ENCODE measurements around the gene ZBTB9. TPM values are rescaled to one million over a fixed set of nuclear protein-coding genes. Genes with fewer than 3 reads are reported as not detected.

The ZBTB9 gene, protein sequence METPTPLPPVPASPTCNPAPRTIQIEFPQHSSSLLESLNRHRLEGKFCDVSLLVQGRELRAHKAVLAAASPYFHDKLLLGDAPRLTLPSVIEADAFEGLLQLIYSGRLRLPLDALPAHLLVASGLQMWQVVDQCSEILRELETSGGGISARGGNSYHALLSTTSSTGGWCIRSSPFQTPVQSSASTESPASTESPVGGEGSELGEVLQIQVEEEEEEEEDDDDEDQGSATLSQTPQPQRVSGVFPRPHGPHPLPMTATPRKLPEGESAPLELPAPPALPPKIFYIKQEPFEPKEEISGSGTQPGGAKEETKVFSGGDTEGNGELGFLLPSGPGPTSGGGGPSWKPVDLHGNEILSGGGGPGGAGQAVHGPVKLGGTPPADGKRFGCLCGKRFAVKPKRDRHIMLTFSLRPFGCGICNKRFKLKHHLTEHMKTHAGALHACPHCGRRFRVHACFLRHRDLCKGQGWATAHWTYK
- total RNA-seq, result 10 to 100 TPM; 22.9 to 23.4 (median 22.9) TPM

DNA sequence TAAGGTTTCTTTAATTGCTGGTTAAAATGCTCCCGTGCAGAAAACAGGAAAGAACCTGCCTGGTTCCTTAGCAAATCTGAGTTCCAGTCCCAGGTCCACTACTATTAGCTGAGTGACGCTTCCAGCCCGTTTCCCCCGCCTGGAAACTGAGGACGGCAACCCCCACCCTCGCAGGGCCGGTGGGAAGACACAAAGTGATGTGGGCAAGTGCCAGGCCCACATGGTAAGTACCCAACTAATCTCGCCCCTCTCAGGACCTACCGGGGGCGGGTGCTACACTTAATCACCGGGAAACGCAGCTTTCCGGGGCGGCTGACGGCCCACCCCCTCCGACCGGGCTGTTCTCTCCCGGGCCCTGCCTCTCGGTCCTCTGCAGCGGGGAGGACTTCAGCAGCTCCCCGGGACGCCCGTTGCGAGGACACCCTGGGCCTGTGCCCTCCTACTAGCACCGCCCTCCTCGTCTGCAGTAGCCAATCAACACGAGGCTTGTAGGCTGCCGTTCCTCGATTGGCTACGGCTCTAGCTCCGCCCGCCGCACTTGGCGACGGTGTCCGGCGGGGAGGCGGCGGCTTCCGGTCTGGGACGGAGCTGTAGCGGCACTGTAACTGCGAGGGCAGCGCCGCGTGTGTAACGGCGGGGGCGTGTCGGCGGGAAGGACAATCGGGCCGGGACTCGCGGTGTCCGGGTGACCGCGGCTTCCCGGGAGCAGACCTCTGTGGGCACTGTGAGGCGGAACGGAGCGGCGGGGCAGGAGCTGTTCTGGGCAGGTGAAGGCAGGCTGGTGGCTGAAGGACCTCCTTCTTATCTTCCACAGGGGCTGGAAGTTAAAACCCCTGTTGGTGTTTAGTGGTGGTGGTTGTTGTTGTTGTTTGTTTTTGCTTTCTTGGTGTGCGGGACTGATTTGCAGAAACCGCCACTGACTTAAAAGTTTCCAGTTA lies at the start of gene ZBTB9:
Gene ZBTB9, plus strand, starts transcription at position 568 of the 938 bp plus-strand sequence. CDS start 525 bp downstream, outside the sequence.
- Mint-ChIP-seq H3K36me3 (ENCODE audit: insufficient read depth) (peaks cover 14% of the 10 kb centered on the region), H3K4me1 (ENCODE audit: low read depth) (peaks cover 25% of the 10 kb centered on the region), H3K9me3 (no peaks in the 10 kb centered on the region), H3K27me3 (ENCODE audit: low read depth) (no peaks in the 10 kb centered on the region), H3K4me3 (peak within 1 kb of the TSS; percentile 88)
- DNase-seq (peak; percentile 90), ATAC-seq (peak; percentile 99)

GRCh38 chr6:33404884-33405283 lies 49.5 kb upstream of the ZBTB9 start:
- Mint-ChIP-seq H3K27me3 (ENCODE audit: low read depth) (no peaks in the 10 kb centered on the region), H3K36me3 (ENCODE audit: insufficient read depth) (no peaks in the 10 kb centered on the region), H3K4me1 (ENCODE audit: low read depth) (peaks cover 15% of the 10 kb centered on the region), H3K4me3 (no peak overlapping the region), H3K9me3 (no peaks in the 10 kb centered on the region)
- DNase-seq, result no peak
- no peak for ATAC-seq

DNA sequence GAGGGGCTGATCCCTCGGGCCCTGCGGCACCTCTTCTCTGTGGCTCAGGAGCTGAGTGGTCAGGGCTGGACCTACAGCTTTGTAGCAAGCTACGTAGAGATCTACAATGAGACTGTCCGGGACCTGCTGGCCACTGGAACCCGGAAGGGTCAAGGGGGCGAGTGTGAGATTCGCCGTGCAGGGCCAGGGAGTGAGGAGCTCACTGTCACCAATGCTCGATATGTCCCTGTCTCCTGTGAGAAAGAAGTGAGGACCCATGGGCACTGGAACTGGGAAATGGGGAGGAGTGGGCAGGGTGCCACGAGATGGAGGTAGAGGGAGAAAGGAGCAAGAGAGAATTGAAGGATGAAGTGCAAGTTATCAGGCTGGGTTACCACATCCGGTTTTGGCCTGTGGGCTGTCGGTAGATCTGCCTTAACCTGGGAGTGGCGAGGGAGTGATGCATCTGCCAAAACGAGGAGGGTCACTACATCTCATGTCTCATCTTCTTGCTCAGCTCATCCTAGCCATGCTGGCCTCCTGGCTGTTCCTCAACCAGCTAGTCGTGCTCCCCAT lies 48.9 kb upstream of the ZBTB9 start:
- Mint-ChIP-seq H3K36me3 (ENCODE audit: insufficient read depth) (no peaks in the 10 kb centered on the region), H3K9me3 (no peaks in the 10 kb centered on the region), H3K4me1 (ENCODE audit: low read depth) (peaks cover 18% of the 10 kb centered on the region), H3K27me3 (ENCODE audit: low read depth) (no peaks in the 10 kb centered on the region), H3K4me3 (no peak overlapping the region)
- DNase-seq, result no peak
- no peak for ATAC-seq

GRCh38 chr6:33406126-33406525 lies 48.2 kb upstream of the ZBTB9 start:
- peaks cover 18% of the 10 kb centered on the region for H3K4me1 Mint-ChIP-seq (ENCODE audit: low read depth)
- H3K27me3 Mint-ChIP-seq (ENCODE audit: low read depth), result no peaks in the 10 kb centered on the region
- H3K9me3 Mint-ChIP-seq, result no peaks in the 10 kb centered on the region
- DNase-seq (no peak), ATAC-seq (no peak)
- no peaks in the 10 kb centered on the region for H3K36me3 Mint-ChIP-seq (ENCODE audit: insufficient read depth)
- no peak overlapping the region for H3K4me3 Mint-ChIP-seq

DNA sequence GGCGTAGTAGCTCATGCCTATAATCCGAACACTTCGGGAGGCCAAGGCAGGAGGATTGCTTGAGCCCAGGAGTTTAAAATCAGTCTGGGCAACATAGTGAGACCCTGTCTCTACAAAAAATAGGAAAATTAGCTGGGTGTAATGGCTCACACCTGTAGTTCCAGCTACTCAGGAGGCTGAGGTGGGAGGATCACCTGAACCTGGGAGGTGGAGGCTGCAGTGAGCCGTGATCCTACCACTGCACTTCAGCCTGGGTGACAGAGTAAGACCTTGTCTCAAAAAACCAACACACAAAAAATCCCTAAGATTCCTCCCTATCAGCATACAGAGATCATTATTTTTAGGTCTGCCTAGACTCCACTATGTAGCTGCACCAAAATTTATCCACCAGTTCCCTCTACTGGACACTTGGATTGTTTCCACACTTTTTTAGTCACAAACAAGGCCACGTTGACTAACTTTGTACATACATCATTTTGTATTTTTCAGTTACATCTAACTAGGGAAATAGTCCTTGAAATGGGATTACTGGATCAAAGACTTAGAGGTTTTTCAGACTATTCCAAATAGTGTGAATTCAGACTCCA lies 47.2 kb upstream of the ZBTB9 start:
- Mint-ChIP-seq H3K4me3 (no peak overlapping the region), H3K9me3 (no peaks in the 10 kb centered on the region), H3K36me3 (ENCODE audit: insufficient read depth) (no peaks in the 10 kb centered on the region), H3K4me1 (ENCODE audit: low read depth) (peaks cover 26% of the 10 kb centered on the region), H3K27me3 (ENCODE audit: low read depth) (no peaks in the 10 kb centered on the region)
- no peak for DNase-seq
- ATAC-seq, result no peak

GRCh38 chr6:33410050-33410710 lies 44.2 kb upstream of the ZBTB9 start:
- DNase-seq (peak; percentile 97), ATAC-seq (peak; percentile 88 to 90)
- H3K27me3 Mint-ChIP-seq (ENCODE audit: low read depth), result no peaks in the 10 kb centered on the region
- H3K4me1 Mint-ChIP-seq (ENCODE audit: low read depth), result peaks cover 46% of the 10 kb centered on the region
- H3K36me3 Mint-ChIP-seq (ENCODE audit: insufficient read depth), result peaks cover 10% of the 10 kb centered on the region
- H3K4me3 Mint-ChIP-seq, result peak overlapping the region; percentile 84
- H3K9me3 Mint-ChIP-seq, result no peaks in the 10 kb centered on the region

DNA sequence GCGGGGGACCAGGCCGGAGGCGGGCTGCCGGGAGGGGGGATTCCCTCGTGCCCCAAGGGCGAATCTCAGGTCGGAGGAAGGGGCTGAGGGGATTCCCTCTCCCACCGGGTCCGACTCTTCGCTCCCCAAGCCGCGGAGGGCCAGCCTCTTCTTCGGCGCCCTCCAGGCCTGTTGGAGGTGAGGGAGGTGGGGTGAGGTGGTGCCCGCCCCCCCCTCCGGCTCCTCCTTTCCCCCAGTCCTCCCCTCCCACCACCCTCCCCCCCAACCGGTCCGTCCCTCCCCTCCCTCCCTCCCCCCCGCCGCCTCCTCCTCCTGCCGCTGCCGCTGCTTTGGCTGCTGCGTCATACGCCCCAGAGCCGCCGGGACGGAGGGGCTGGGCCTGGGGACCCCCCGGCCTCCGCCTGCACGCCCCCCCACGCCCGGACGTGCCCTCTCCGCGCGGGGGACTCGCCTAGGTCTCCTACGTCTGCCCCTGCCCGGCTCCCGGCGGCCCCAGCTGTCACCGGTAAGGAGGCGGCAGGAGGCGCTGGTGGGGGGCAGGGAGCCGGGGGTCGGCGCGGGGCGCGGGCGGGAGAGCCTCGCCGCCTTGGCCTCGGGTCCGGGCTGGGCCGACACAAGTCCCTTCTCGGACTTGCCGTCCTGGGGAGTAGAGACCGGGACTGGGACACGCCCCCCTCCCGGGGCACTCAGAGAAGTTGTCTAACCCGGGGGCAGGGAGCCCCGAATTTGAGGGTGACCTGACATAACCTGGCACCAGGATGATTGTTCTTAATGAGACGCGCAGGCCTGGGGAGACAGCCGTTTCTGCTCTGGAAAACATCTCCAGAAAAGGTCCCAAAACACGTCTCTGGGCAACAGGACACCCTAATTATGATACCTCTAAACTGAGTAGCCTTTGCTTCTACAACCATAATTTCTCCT lies 43.4 kb upstream of the ZBTB9 start, which contains the start of gene PHF1:
Gene PHF1, plus strand, starts transcription at position 304 of the 921 bp plus-strand sequence. CDS start 1,250 bp downstream, outside the sequence.
- ATAC-seq (peak; percentile 61 to 64), DNase-seq (peak; percentile 75)
- Mint-ChIP-seq H3K9me3 (no peaks in the 10 kb centered on the region), H3K4me3 (peak within 1 kb of the TSS; percentile 84), H3K27me3 (ENCODE audit: low read depth) (no peaks in the 10 kb centered on the region), H3K36me3 (ENCODE audit: insufficient read depth) (peaks cover 13% of the 10 kb centered on the region), H3K4me1 (ENCODE audit: low read depth) (peaks cover 44% of the 10 kb centered on the region)

- DNase-seq (no peak), ATAC-seq (no peak)
- peaks cover 49% of the 10 kb centered on the region for H3K4me1 Mint-ChIP-seq (ENCODE audit: low read depth)
- peaks cover 13% of the 10 kb centered on the region for H3K36me3 Mint-ChIP-seq (ENCODE audit: insufficient read depth)
- H3K27me3 Mint-ChIP-seq (ENCODE audit: low read depth), result no peaks in the 10 kb centered on the region
- H3K9me3 Mint-ChIP-seq, result no peaks in the 10 kb centered on the region
- peak overlapping the region; percentile 78 for H3K4me3 Mint-ChIP-seq
These were observed 42.8 kb upstream of the ZBTB9 start for GRCh38 chr6:33411632-33412005.

- Mint-ChIP-seq H3K36me3 (ENCODE audit: insufficient read depth) (peaks cover 13% of the 10 kb centered on the region), H3K9me3 (no peaks in the 10 kb centered on the region), H3K27me3 (ENCODE audit: low read depth) (no peaks in the 10 kb centered on the region), H3K4me1 (ENCODE audit: low read depth) (peaks cover 56% of the 10 kb centered on the region), H3K4me3 (peak overlapping the region; percentile 78)
- DNase-seq, result no peak
- ATAC-seq, result no peak
These were observed 42.0 kb upstream of the ZBTB9 start for GRCh38 chr6:33412140-33413009.

DNA sequence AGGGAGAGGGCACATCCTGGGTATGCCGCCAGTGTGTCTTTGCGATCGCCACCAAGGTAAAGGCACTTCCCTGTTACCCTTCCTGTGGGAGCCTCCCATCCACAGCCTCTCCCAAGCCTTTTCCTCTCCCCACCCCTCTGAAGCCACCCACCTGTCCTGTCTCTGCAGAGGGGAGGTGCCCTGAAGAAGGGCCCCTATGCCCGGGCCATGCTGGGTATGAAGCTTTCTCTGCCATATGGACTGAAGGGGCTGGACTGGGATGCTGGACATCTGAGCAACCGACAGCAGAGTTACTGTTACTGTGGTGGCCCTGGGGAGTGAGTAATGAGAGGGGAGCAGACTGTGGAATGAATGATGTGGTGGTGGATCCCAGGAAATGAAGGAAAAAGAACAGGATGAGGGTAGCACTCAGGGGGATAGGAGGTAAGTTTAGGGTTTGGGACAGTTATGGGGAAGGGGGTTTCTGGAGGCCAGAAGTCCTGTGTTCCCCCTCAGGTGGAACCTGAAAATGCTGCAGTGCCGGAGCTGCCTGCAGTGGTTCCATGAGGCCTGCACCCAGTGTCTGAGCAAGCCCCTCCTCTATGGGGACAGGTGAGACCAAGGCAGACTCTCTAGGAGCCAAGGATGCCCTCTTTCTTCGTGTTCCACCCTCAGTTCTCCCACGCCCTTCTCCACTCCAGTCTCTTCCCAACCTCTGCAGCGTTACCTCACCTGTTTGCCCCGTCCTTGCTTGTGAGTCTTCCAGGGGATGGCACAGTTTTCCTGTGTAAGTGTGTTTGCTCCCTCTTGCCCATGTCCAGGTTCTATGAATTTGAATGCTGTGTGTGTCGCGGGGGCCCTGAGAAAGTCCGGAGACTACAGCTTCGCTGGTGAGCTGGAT lies 40.9 kb upstream of the ZBTB9 start:
- no peak for DNase-seq
- Mint-ChIP-seq H3K36me3 (ENCODE audit: insufficient read depth) (peaks cover 13% of the 10 kb centered on the region), H3K4me3 (no peak overlapping the region), H3K9me3 (no peaks in the 10 kb centered on the region), H3K27me3 (ENCODE audit: low read depth) (no peaks in the 10 kb centered on the region), H3K4me1 (ENCODE audit: low read depth) (peaks cover 67% of the 10 kb centered on the region)
- no peak for ATAC-seq

- no peaks in the 10 kb centered on the region for H3K9me3 Mint-ChIP-seq
- H3K36me3 Mint-ChIP-seq (ENCODE audit: insufficient read depth), result peaks cover 13% of the 10 kb centered on the region
- H3K4me3 Mint-ChIP-seq, result no peak overlapping the region
- peaks cover 77% of the 10 kb centered on the region for H3K4me1 Mint-ChIP-seq (ENCODE audit: low read depth)
- H3K27me3 Mint-ChIP-seq (ENCODE audit: low read depth), result no peaks in the 10 kb centered on the region
- ATAC-seq, result no peak
- DNase-seq, result no peak
These were observed 39.6 kb upstream of the ZBTB9 start for GRCh38 chr6:33414592-33415271.

All from activated T-cell treated with anti-CD3 and anti-CD28 coated beads, Interleukin-2, amount 50 U/mL, for 4 hours (primary cell).